GM19328 (cell line): ENCODE data around the gene PTGES2.

Experiments used
- ATAC-seq: cut with Tn5 transposase; IDR thresholded peaks from one replicate; pipeline ENCODE4 v1.9.1; 2021; ENCODE audit warnings: mild to moderate bottlenecking, moderate library complexity; ENCODE audit not compliant: unreplicated experiment

Gene PTGES2

GRCh38 chr9:128106181-128106939, 21.2 kb downstream of the PTGES2 start:
- ATAC-seq, result no peak

- ATAC-seq, result no peak
These were observed 21.9 kb downstream of the PTGES2 start for GRCh38 chr9:128105538-128106175.

- no peak for ATAC-seq
These were observed 23.3 kb downstream of the PTGES2 start for GRCh38 chr9:128104171-128104618.

GRCh38 chr9:128103589-128103962, 24.0 kb downstream of the PTGES2 start:
- no peak for ATAC-seq

- no peak for ATAC-seq
These were observed 24.5 kb downstream of the PTGES2 start for GRCh38 chr9:128102861-128103588.

DNA sequence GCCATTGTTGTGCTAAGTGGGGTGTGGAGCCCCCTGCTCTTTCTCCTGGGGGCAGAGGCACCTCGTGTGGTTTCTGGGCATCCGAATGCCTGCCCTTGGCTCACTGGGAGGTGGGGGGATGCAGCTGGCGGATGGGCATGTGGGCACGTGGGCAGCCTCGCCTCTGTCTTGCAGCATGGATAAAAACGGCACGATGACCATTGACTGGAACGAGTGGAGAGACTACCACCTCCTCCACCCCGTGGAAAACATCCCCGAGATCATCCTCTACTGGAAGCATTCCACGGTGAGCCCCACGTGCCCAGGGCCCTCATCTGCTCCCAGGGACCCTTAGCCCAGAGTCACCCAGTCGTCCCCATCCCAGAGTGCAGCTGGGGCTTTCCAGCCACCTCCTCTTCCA, 25.3 kb downstream of the PTGES2 start:
- ATAC-seq, result no peak

DNA sequence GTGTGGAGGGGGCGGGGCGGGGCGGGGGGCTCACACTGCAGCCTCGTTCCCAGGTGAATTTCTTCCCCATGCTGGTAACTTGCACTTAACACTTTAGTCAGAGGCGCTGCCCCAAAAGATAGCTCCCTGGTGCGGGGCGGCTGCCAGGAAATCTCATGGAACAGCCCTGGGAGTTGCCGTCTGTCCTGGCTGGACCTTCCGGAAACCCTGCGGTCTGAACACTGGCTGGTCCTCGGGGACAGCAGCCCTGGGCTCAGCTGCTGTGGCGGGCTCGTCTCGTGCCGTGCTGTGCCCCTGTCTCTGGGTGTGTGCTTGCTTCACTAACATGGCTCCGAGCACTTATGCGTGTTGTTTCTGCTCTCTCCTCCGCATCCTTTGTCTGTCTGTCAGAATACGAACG, 25.8 kb downstream of the PTGES2 start:
- ATAC-seq, result no peak

DNA sequence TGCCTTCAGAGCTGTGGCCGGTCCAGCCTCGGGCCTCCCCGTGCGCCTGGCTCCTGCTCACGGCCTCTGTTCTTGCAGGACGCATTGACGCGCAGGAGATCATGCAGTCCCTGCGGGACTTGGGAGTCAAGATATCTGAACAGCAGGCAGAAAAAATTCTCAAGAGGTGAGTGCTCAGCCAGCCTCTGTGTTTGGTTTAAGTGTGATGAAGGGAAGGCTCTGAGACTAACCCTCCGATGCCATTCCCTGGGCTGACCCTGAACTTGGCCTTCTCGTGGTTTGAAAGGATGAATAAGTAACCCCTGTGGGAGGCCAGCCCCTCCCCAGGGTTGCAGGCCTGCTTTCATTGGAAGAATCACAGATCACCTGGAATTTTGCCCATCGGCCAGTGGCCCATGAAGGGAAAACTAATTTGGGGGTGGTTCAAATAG, 26.3 kb downstream of the PTGES2 start:
- no peak for ATAC-seq

- ATAC-seq, result no peak
These were observed 26.9 kb downstream of the PTGES2 start for GRCh38 chr9:128100581-128100980.

GRCh38 chr9:128099932-128100491, 27.5 kb downstream of the PTGES2 start:
- no peak for ATAC-seq

GRCh38 chr9:128099231-128099931, 28.1 kb downstream of the PTGES2 start:
- no peak for ATAC-seq

- ATAC-seq, result no peak
These were observed 29.0 kb downstream of the PTGES2 start for GRCh38 chr9:128098297-128099230.

DNA sequence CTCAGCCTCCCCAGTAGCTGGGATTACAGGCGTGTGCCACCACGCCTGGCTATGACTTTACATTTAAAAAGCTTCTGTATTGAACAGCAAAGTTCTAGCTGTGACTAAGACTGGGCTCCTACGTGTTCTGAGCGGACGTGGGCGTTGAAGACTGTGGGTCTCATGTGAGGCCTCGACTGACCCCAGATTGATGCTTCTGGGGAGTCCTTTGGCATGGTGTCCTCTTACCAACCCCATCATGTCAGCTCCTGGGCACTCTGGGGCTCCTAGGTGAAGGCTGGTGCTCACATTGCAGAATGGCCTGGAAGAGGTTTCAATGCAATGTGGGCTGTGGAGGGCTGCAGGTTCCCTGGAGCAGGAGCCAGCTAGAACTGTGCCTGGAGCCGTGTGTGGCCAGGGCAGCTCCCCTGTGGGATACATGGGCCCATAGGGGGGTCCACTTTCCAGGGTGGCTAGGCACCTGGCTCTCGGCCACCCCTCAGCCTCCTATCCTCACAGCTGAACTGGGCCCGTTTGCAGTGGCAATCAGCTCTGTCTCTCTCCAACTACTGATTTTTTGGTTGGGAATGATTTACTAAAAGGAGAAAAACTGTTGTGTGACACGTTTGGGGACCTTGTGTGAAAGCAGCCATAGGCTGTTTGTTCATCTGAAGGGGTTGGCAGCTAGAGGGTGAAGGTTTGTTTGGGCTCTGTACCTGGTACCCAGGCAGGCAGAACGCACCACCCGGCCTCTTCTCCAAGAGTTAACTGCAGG, 29.8 kb downstream of the PTGES2 start:
- ATAC-seq, result no peak

- ATAC-seq, result no peak
These were observed 30.7 kb downstream of the PTGES2 start for GRCh38 chr9:128096616-128097536.

GRCh38 chr9:128094950-128095544, 32.5 kb downstream of the PTGES2 start:
- ATAC-seq, result no peak

- ATAC-seq, result peak; percentile 82
These were observed 33.2 kb downstream of the PTGES2 start for GRCh38 chr9:128094166-128094949.

DNA sequence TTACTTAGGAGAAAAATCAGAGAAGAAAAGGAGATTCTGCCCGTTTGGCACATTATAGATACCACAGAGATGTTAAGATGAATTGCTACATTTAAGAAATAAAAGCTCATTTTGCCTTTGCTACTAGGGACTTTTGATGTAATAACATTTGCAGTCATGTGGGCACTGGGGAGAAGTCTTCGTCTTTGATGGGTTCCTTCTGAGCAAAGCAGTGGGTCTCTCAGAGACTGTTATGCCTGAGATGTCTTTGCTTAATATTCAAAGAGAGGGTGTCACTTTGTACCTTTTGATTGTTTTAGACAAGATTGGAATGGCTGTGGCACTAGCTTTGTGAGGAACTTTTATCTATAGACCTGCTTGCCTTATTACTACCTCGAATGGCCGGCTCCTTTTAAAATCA, 34.5 kb downstream of the PTGES2 start:
- ATAC-seq, result no peak
